Muscle of leg (tissue), 11 donors: ENCODE measurements around the gene KCNH5. TPM values are rescaled to one million over a fixed set of nuclear protein-coding genes. Genes with fewer than 3 reads are reported as not detected.

Experiments
- DNase-seq: peaks from one replicate; pipeline ENCODE4 v3.0.0; 2013
- H3K27ac ChIP-seq: one replicate; pipeline ENCODE4 v1.5.1; 2013; ENCODE audit warnings: mild to moderate bottlenecking, low read length, control low read depth
- H3K27me3 ChIP-seq: one replicate; pipeline ENCODE4 v1.6.1; 2013; ENCODE audit warnings: low read length; ENCODE audit not compliant: control insufficient read depth, insufficient read depth
- H3K36me3 ChIP-seq: one replicate; pipeline ENCODE4 v1.6.1; 2013; ENCODE audit warnings: low read length; ENCODE audit not compliant: control insufficient read depth, insufficient read depth
- H3K4me1 ChIP-seq: one replicate; pipeline ENCODE4 v1.6.1; 2013; ENCODE audit warnings: low read length; ENCODE audit not compliant: control insufficient read depth, insufficient read depth
- H3K4me3 ChIP-seq: one replicate; pipeline ENCODE4 v1.5.1; 2013; ENCODE audit warnings: low read length, control low read depth
- H3K9me3 ChIP-seq: replicated peaks from 2 replicates; pipeline ENCODE4 v1.6.1; 2013; ENCODE audit warnings: low read depth, low read length; ENCODE audit not compliant: control insufficient read depth
- WGBS: methylation state at CpG from one replicate; pipeline ENCODE4 v1.1.5; 2013; ENCODE audit warnings: missing lambda C conversion rate; ENCODE audit not compliant: insufficient coverage; 5-methylcytosine and 5-hydroxymethylcytosine counted together
- polyA plus RNA-seq, 8 donors: library from polyadenylated mRNA; unstranded; fragments of 120-200 nt; gene quantifications; one replicate each; pipeline versions ENCODE4 v1.2.1 to v1.2.3, GENCODE V29; 2013; ENCODE audit warnings: inconsistent platforms in 1 of 8, low replicate concordance in 1 of 8; ENCODE audit not compliant: insufficient read length in 8 of 8, insufficient read depth in 1 of 8
- total RNA-seq: library from RNA; stranded (reverse); fragments of 120-200 nt; gene quantifications from one replicate; pipeline ENCODE4 v1.2.4, GENCODE V29; 2013

Gene KCNH5
- total and polyA plus RNA-seq, 9 donors: 0.04 to 0.17 (median 0.05) TPM

DNA sequence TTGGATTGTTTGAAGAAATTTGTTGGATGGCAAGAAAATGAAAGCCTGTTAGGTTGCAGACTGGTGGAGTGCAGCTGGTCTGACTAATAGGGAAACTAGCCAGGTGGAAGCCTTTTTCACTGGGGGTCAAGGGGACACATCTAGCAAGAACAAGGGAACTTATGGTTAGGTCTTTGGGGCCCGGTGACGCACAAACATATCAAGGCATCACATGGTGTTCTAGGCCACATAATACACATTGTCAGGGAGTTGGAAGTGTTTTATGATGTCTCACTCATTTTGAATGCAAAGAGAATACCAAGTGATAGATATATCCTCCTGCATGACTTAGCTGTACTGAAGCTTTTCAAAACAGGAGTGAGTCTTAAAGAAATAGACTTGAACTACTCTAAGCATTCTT lies 351.2 kb downstream of the KCNH5 start:
- no peak overlapping the region for H3K27ac ChIP-seq
- H3K9me3 ChIP-seq: no peaks in the 10 kb centered on the region
- WGBS: no CpG with 5 or more reads among the region's 2 CpGs
- no peaks in the 10 kb centered on the region for H3K27me3 ChIP-seq
- no peaks in the 10 kb centered on the region for H3K36me3 ChIP-seq
- H3K4me1 ChIP-seq: no peaks in the 10 kb centered on the region
- DNase-seq: no peak
- H3K4me3 ChIP-seq: no peak overlapping the region

DNA sequence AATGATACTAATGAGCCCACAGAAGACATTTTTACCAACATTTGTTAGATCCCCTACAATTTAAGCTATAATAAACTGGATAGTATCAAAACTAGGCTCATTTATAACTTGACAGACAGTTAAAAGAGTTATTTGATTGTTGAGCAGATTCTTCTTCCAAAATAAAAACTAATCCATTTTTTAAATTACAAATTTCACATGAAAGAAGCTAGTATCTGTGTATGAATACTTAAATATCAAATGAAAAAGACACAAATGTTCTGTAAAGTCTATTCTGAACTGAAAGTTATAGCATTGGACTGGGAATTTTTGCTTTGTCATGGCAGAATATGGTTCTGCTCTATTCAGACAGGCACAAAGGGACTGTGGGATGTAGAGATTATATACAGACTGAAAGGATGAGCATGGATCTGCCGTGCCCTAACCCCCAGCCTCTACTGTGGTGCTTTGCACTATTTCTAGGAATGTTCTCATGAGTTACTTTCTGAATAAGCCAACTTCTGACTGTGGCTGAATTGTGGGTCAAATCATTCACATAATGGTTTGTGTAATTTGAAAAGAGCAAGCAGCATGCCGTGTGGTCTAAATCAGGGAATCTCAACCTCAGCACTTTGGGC lies 352.7 kb downstream of the KCNH5 start:
- no peaks in the 10 kb centered on the region for H3K36me3 ChIP-seq
- no peaks in the 10 kb centered on the region for H3K4me1 ChIP-seq
- H3K27ac ChIP-seq: no peak overlapping the region
- H3K9me3 ChIP-seq: peaks cover 2% of the 10 kb centered on the region
- no peak for DNase-seq
- no peaks in the 10 kb centered on the region for H3K27me3 ChIP-seq
- H3K4me3 ChIP-seq: no peak overlapping the region
- WGBS: no CpG with 5 or more reads among the region's 2 CpGs

DNA sequence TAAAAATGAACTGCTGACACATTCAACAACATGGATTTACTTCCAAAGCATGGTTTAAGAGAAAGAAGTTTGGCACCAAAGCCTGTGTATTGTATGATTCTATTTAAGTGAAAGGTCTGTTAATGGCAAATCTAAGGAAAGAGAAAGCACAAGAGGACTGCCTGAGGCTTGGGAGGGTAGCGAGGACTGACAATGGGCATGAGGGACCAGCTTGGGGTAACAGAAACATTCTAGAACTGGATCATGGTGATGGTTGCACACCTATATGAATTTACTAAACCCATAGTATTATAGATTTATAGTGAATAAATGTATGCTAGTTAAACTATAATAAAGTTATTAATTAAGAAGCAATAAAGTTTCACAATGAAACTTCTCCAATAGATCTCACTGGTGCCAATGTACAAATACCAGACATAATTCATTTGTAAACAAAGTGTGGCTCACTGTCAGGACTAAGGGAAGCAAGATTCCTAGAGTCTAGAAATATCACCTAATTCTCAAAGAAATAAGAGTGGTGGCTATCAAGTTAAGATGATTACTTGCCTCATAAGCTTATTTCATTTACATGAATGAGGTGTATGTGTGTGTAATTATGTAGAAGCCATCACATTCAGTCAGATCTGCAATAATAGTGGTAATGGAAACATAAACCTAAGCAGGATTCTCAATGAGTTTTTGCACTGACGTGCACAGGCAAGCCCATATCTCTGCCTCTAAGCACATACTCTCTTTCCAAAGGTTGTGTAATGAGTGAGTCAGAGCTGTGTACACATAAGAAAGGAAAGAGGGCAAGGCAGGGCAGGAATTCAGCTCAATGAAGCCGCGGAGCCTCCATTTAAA lies 353.4 kb downstream of the KCNH5 start:
- Histone ChIP-seq H3K27me3 (no peaks in the 10 kb centered on the region), H3K27ac (no peak overlapping the region), H3K9me3 (peaks cover 2% of the 10 kb centered on the region), H3K4me3 (no peak overlapping the region), H3K36me3 (no peaks in the 10 kb centered on the region), H3K4me1 (no peaks in the 10 kb centered on the region)
- DNase-seq: no peak
- WGBS: no CpG with 5 or more reads among the region's 4 CpGs

DNA sequence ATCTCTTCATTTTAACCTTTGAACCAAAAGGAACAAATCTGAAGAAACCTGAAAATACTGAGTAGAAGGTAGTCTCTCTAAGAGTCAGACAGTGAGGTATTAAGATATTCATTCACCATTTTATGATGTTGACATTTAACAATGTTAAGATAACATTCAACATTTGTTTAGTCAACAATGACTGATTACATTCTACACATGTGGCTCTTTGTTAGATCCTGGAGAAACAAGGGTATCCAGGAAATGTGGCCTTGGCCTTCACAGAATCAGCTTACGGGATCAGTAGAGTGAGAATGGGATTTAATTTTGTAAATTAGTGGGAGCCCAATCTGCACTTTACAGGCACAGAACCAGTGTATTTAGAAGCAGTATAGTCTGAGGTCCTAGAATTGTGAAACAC lies 355.5 kb downstream of the KCNH5 start:
- 100% methylated on average over 1 of the region's 1 CpG for WGBS

DNA sequence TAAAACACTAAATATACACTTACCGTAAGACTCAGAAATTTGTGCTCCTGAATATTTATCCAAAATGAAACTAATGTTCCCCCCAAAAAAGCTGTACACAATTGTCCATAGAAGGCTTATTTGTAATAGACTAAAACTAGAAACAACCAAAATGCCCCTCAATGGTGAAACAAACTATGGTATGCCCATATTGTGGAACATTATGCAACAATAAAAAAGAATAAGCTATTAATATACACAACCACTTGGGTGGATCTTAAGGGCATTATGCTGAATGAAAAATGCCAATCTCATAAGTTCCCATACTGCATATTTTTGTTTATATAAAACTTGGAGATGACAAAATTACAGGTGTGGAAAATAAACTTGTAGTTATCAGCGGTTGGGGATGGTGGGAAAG lies 357.4 kb downstream of the KCNH5 start:
- no peak for DNase-seq
- H3K27me3 ChIP-seq: no peaks in the 10 kb centered on the region
- peaks cover 2% of the 10 kb centered on the region for H3K9me3 ChIP-seq
- no peaks in the 10 kb centered on the region for H3K36me3 ChIP-seq
- H3K4me1 ChIP-seq: no peaks in the 10 kb centered on the region
- WGBS: 100% methylated on average over 1 of the region's 2 CpGs
- no peak overlapping the region for H3K4me3 ChIP-seq
- H3K27ac ChIP-seq: no peak overlapping the region

More for the DNA sequence above, 355.5 kb downstream of the KCNH5 start:
- H3K9me3 ChIP-seq: peaks cover 2% of the 10 kb centered on the region
- H3K36me3 ChIP-seq: no peaks in the 10 kb centered on the region
- H3K27me3 ChIP-seq: no peaks in the 10 kb centered on the region
- H3K4me1 ChIP-seq: no peaks in the 10 kb centered on the region
- no peak overlapping the region for H3K4me3 ChIP-seq
- DNase-seq: no peak
- H3K27ac ChIP-seq: no peak overlapping the region

DNA sequence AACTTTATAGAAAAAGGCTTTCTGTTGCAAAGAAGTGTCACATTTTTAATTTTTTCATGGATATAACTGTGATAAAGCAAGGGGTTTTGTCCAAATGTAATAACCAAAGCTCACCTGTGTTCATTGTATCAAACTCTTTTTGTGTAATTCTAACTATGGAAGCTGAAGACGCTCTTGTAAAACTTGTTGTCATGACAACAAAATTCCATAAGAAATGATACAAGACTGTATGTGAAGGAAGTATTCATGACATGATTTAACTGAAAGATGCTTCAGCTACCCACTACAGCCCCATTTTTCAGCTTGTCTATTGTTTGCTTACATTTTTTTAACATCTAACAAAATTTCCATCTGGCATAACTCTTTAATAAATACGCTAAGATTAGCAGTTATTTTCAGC lies 360.9 kb downstream of the KCNH5 start:
- no CpG with 5 or more reads among the region's 2 CpGs for WGBS
- Histone ChIP-seq H3K4me3 (no peak overlapping the region), H3K4me1 (no peaks in the 10 kb centered on the region), H3K27ac (no peak overlapping the region), H3K9me3 (peaks cover 2% of the 10 kb centered on the region), H3K36me3 (no peaks in the 10 kb centered on the region), H3K27me3 (no peaks in the 10 kb centered on the region)
- no peak for DNase-seq

DNA sequence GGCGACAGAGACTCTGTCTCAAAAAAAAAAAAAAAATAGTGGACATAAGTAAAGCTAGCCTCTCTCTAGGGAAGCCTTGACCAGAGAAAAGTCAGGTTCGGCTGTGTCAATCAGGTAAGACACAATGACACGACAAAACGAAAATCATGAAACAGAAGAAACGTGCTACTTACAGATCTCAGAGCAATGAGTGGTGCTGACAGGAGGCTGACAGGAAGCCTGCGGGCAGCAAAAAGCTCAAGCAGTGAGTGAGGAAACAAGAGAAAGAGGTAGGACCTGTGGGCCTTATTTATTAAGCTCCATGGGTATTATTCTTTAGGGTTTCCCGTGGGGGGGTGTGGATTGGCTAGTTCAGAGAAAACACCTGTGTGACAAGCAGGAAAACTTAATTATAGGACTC lies 363.1 kb downstream of the KCNH5 start:
- Histone ChIP-seq H3K36me3 (no peaks in the 10 kb centered on the region), H3K9me3 (no peaks in the 10 kb centered on the region), H3K27ac (no peak overlapping the region), H3K4me1 (no peaks in the 10 kb centered on the region), H3K4me3 (no peak overlapping the region), H3K27me3 (no peaks in the 10 kb centered on the region)
- 41% methylated on average over 6 of the region's 7 CpGs for WGBS
- no peak for DNase-seq

DNA sequence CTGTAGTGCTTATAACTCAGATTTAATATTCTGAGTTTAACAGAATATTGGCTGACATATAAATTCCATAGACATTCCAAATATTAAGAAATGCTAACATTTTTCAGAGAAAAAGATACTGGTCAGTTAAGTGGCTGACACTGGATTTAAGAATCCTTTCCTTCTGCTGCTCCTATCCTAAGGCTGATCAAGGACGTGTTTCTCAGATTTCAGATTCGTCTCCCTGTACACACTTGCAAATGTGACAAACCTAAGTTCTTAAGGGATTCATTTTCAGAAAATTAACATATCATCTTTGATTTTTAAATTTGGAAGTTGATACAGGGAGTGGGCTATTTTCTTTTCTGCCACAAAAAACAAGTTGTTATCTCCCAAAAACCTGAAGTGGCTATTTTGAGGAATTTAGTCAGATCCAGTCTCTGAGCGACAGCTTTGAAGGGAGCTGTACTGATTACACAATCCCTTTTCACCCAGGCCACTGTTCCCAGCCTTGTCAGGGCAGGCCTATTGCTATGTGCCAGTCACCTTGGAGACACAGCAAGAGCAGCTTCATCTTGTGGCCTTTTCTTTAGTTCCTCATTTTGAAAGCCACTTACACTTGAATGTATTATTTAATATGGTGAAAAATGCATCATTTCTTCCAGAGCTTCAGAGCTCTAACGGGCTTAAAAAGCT lies 370.6 kb downstream of the KCNH5 start:
- 100% methylated on average over 1 of the region's 4 CpGs for WGBS
- Histone ChIP-seq H3K27ac (no peak overlapping the region), H3K36me3 (no peaks in the 10 kb centered on the region), H3K27me3 (no peaks in the 10 kb centered on the region), H3K4me3 (no peak overlapping the region), H3K9me3 (no peaks in the 10 kb centered on the region), H3K4me1 (no peaks in the 10 kb centered on the region)
- no peak for DNase-seq

DNA sequence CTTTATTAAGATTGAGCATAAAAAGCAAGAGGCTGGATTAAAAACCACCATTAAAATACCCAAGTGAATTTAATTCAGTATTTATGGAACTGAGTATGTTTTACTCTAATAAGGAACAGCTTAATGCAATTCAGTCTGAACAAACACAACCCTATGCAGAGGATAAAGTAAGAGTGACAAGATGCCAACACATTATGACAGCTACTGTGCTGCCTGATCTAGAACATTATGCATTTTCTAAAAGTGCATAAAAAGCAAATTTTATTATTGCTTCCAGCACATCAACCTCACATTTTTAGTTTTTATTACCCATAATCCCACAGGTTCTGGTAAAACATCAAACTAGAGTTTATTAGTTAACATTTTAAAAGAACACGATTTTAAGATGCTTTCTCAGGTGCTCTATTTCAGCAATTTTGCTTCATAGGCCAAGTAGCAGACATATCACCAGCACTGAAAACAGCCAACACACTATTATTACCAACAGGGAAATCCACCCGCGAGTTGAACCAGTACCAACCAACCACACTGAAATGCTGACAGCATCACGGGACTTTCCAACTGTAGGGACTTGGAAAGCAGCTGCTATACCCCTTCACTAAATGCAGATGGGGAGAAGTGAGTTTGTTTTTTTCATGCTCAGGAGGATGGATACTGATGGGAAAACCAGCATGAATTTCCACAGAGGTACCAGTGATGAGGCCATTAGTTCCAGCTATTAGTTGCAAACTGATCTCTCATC lies 372.1 kb downstream of the KCNH5 start:
- Histone ChIP-seq H3K27ac (no peak overlapping the region), H3K9me3 (no peaks in the 10 kb centered on the region), H3K27me3 (no peaks in the 10 kb centered on the region), H3K36me3 (no peaks in the 10 kb centered on the region), H3K4me3 (no peak overlapping the region), H3K4me1 (no peaks in the 10 kb centered on the region)
- 29% methylated on average over 1 of the region's 4 CpGs for WGBS
- DNase-seq: no peak

DNA sequence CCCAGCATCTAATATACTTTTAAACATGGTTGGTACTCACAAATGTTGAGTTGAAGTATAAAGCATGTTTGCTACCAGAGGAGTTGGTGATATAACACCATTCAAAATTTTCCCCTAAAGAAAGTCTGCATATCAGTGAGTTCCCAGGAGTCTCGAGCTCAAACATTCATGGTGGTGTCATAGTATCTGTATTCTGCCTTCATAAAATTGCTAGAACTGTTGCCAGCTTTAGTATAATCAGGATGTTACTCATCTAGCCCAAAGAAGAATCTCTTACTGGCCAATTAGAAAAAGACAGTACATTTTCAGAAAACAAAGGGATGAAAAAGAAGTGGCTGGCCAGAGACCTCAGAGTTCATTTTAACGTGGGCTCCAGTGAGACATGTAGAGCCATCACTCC lies 374.7 kb downstream of the KCNH5 start:
- Histone ChIP-seq H3K4me1 (no peaks in the 10 kb centered on the region), H3K4me3 (no peak overlapping the region), H3K27ac (no peak overlapping the region), H3K36me3 (no peaks in the 10 kb centered on the region), H3K27me3 (no peaks in the 10 kb centered on the region), H3K9me3 (no peaks in the 10 kb centered on the region)
- DNase-seq: no peak
- WGBS: 88% methylated on average over 1 of the region's 2 CpGs
